SKM-1 (cell line): ENCODE data around the gene SPTSSA.
"Not testable (repeated sequence)": the region's sequence is repeated elsewhere in the genome, so short reads cannot be mapped to it uniquely, and the experiment has no call there.

Source experiments
- DNase-seq: peaks from one replicate; lab custom pipeline; 2025; ENCODE audit not compliant: unreplicated experiment; lab: John Stamatoyannopoulos, UW

SPTSSA gene

GRCh38 chr14:34428102-34428466 is 34.0 kb downstream of the SPTSSA start:
- DNase-seq: not testable (repeated sequence)

DNA sequence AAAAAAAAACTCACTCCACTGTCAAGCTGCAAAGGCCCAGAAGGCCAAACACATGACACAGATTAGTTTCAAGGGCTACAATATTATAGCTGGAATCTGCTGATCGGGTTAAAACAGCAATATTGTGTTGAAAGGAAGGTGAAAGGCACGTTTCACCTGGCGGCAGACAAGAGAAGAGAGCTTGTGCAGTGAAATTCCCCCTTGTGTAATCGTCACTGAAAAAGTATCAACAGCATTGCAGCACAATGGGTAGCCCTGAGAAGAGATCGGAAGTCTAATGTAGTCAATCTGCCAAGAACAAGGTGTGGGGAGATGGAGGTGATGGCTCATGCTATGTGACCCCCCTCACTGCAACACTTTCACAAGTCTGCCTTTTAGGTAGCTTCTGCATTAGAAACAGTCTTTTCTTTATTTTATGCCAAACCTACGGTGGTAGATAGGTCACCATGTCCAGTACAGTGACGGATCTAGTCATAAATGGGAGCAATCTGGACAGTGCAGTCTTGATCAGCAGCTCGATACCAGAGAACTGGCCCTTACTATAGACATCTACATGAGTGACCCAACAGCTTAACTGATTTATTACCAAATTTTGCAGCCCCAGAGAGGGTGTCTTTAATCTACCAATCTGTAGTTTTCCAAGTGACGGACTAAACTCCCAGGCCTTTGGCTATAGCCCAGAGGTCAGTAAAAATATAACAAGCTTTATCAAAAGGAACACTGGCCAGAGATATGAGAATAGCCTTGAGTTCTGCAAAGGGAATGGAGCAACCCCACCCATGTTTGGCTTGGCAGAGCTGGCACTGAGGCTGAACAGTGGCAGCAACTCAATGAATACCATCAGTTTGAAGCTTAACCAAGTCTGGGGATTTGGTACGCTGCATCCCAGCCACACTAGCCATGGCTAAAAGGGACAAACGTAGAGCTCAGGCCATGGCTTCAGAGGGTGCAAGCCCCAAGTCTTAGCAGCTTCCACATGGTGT is 35.4 kb downstream of the SPTSSA start:
- no peak for DNase-seq

GRCh38 chr14:34425095-34425851 is 36.8 kb downstream of the SPTSSA start:
- no peak for DNase-seq

DNA sequence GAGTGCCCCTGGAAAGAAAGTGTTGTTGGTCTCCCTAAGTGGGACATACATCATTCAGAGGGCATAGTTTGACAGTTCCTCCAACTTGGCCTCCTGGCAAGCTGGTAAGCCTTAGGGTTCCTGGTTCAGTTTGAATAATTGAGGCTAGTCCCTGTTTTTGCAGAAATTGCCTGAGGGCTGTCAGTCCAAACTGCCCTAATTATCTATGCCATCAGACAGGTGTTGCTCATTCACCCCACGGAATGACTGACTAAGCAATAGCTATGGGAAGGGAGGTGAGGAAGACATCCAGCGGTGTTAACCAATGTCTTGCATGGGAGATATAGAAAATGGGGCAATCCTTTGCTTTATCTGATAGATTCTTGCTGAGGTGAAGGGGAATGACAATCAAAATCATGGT is 37.6 kb downstream of the SPTSSA start:
- DNase-seq: no peak

DNA sequence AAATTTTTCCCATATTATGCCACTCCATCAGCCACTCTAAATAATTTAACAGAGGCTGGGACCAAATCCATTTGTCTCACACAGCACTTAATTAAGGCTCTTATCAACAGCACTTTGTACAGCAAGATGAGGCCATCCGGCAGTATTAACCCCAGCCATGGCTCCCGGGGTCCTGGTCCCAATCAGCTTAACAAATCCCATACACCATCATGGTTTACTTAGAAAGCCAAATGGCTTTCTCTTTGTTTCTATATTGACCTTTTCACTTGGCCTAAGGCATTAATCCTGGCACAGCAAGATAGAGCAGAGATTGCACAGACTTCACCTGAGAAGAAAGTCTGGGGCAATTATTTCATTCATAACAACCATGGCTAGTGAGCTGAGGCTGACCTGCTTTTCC is 38.6 kb downstream of the SPTSSA start:
- no peak for DNase-seq

- peak; percentile 76 for DNase-seq
Observed at GRCh38 chr14:34420547-34421150, 41.4 kb downstream of the SPTSSA start.

DNA sequence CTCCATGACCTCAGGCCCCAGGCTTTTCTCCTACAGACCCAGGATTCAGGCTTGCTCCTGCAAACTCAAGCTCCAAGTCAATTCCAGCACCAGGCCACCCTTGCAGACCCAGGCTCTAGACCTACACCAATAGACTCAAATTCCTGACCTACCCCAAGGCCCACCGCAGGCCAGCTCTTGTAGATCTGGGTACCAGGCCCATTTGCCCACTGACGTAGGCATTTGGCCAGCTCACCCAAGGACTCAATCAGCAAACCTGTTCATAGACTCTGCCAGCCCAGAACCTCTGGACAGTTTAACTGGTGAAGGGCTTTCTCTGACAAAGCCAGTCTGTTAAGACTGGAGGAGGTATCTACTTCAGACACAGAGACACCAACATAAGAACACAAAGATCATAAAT is 52.3 kb downstream of the SPTSSA start:
- DNase-seq: no peak

DNA sequence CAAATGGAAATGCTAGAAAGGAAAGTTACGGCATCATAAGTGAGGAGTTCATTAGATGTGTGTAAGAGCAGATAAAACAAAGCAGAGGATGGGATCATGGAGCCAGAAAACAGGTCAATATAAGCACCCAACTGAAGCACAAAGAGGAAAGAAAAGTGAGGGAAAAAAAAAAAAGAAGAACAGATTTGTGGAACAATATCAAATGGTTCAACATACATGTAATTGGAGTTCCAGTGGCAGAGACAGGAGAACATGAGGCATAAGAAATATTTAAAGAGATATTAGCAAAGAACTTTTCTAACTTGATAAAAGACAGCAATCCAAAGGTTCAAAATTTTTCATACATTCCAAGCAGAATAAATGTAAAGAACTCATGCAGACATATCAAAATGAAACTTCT is 54.1 kb downstream of the SPTSSA start:
- DNase-seq: no peak

DNA sequence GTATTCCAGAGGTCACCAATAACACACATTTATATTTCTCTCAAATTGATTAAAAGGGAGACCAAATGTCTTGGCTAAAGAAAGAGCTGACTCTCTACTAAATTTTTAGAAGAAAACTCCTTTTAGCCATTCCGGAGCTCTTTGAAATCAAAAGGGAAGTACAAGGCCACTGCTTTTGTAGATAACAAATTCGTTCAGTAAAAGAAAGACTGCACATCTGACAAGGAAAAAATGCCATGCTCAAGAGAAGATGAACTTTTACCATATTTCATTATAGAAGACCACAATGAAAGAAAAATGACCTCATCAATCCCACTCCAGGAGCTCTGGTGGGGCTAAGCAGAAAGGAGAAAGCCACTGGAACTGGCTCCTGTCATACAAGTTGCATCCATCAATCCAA is 57.6 kb downstream of the SPTSSA start:
- DNase-seq: no peak

DNA sequence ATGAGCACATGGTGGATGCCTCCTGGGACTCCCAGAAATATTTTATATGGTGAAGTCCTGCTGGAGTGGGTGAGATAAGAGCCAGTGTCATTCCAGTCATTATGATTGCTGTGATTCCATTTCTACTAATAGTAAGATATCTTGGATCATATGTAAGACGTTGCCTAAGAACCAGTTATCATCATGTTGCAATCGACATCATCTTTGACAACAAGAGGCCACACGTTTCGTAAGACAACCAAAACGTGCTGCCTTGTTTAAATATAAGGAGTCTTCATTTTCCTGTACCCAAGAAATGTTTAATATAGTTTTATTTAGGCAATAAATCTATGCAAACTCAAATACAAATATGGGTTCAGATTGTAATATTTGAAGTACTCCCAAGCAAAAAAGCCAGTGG is 58.4 kb downstream of the SPTSSA start:
- no peak for DNase-seq

- no peak for DNase-seq
Observed at GRCh38 chr14:34398024-34398423, 64.0 kb downstream of the SPTSSA start.

DNA sequence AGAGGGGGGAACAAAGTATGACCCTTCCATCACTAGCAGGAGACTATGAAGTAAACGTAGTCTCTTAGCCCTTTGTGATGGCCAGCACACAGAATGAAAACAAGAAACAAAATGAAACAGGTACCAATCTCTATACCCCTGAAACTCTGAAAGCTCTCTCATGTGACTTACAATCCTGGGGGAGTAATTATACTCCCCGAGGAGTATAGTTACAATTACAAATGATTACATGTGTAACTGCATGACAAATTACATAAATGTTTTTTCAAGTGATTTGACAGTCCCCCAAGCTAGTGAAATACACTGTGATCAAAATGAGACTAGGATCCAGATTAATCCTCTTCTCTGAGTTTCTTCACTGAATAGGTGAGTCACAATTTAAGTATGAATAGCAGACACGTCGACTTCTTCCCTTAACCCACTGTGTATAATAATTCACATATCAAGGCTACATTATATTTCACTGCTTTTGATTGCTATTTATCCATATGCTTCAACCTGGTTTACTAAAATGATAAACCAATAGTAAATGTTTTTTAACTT is 74.0 kb downstream of the SPTSSA start:
- no peak for DNase-seq

DNA sequence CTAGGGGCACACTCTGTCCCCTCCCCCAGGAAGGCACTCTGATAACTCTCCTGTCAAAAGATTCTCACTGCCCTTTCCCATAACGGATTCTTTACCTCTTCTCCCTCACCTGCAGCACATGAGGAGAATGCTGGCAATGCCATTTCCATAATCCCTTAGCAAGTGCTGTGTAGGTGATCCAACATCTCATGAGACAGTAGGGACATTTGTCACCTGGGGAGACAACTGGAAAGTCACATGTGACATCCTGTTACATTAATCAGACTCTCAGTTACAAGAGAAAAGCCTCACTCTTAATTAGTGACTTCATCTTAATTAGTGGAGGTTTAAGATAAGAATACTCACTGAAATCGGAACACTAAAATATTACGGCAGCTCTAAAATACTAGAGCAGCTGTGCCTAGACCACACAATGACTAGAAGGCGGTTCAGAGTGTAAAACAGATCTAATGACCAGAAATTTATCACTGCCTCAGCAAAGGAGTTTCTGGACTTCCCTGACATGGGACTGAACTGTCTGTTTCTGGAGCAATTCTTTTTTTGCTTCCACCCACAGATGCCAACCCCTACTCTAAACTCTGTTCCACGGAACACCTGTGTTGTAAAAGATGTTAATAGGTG is 75.1 kb downstream of the SPTSSA start:
- DNase-seq: no peak

GRCh38 chr14:34385881-34386280 is 76.2 kb downstream of the SPTSSA start:
- not testable (repeated sequence) for DNase-seq

DNA sequence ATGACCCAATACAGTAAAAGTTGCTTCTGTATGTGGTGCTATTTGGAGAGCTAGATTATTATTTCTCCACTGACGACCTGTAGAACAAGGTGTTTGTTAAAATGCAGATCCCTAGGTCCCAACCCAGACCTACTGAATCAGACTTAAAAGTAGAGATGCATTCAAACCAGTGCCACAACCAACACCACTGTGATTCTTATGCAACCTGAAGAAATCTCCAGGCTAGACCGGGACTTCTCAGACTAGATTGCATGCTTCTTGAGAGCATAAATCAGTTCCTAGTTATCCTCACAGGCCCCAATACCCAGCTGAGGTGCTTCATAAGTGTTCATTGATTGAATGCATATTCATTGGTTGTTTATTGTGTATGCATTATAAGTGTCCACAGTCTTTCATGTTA is 78.2 kb downstream of the SPTSSA start:
- DNase-seq: no peak
